HepG2 (cell line): ENCODE results near the gene NAGK. TPM values are rescaled to one million over a fixed set of nuclear protein-coding genes. Genes with fewer than 3 reads are reported as not detected.

ENCODE experiments used
- AKAP8 ChIP-seq: sonication (generic); formaldehyde crosslinking; IDR thresholded peaks from 2 replicates; pipeline ENCODE4 v1.5.1; 2020; ENCODE audit warnings: mild to moderate bottlenecking, missing genetic modification reagents
- ARHGAP35 ChIP-seq: sonication (generic); formaldehyde crosslinking; IDR thresholded peaks from 2 replicates; pipeline ENCODE4 v1.9.0; 2022; ENCODE audit warnings: mild to moderate bottlenecking, inconsistent platforms, moderate library complexity, missing genetic modification reagents, borderline replicate concordance
- BRF2 ChIP-seq: sonication (generic); formaldehyde crosslinking; IDR thresholded peaks from 2 replicates; pipeline ENCODE4 v1.8.1; 2022; ENCODE audit warnings: mild to moderate bottlenecking, missing genetic modification reagents
- DPF2 ChIP-seq: sonication (generic); formaldehyde crosslinking; IDR thresholded peaks from 2 replicates; pipeline ENCODE4 v1.4.0; 2020; ENCODE audit warnings: mild to moderate bottlenecking, low read depth, missing genetic modification reagents, borderline replicate concordance
- DR1 ChIP-seq: sonication (generic); formaldehyde crosslinking; IDR thresholded peaks from 2 replicates; pipeline ENCODE4 v1.8.0; 2021; ENCODE audit warnings: mild to moderate bottlenecking, missing genetic modification reagents, inconsistent platforms
- FLYWCH1 ChIP-seq: sonication (generic); formaldehyde crosslinking; IDR thresholded peaks from 2 replicates; pipeline ENCODE4 v1.8.1; 2023; ENCODE audit warnings: mild to moderate bottlenecking, missing genetic modification reagents
- FOXA1 ChIP-seq, 2 experiments: fragments of 450-650 bp in 1 of 2; sonication (generic) in 1 of 2; formaldehyde crosslinking in 1 of 2; IDR thresholded peaks; 2 replicates each; pipeline versions ENCODE4 v1.4.0 to v1.6.1; 2016 to 2020; ENCODE audit warnings: missing genetic modification reagents in 1 of 2
- JARID2 ChIP-seq: sonication (generic); formaldehyde crosslinking; IDR thresholded peaks from 2 replicates; pipeline ENCODE4 v1.8.1; 2023; ENCODE audit warnings: missing genetic modification reagents, inconsistent platforms; ENCODE audit not compliant: insufficient replicate concordance
- KAT8 ChIP-seq: IDR thresholded peaks from 2 replicates; pipeline ENCODE4 v1.6.1; 2016; ENCODE audit warnings: missing genetic modification reagents, missing compliant biosample characterization
- KLF6 ChIP-seq: IDR thresholded peaks from 2 replicates; pipeline ENCODE4 v1.8.0; 2016; ENCODE audit warnings: missing biosample characterization, missing genetic modification reagents
- NFE2L1 ChIP-seq: sonication (generic); formaldehyde crosslinking; IDR thresholded peaks from 2 replicates; pipeline ENCODE4 v1.4.0; 2020; ENCODE audit warnings: missing genetic modification reagents, mild to moderate bottlenecking, borderline replicate concordance
- PHF5A ChIP-seq: IDR thresholded peaks from one replicate; pipeline ENCODE4 v1.6.1; 2018; ENCODE audit warnings: low read depth, missing genetic modification reagents; ENCODE audit not compliant: unreplicated experiment
- SUZ12 ChIP-seq: fragments of 150-350 bp; IDR thresholded peaks from 2 replicates; pipeline ENCODE4 v1.6.1; 2014; ENCODE audit warnings: low read depth, low read length
- TCF7L2 ChIP-seq: IDR thresholded peaks from 2 replicates; pipeline ENCODE4 v1.6.1; 2011; ENCODE audit warnings: mild to moderate bottlenecking, low read depth, low read length, moderate library complexity
- ZBED4 ChIP-seq: sonication (generic); formaldehyde crosslinking; IDR thresholded peaks from 2 replicates; pipeline ENCODE4 v1.4.0; 2020; ENCODE audit warnings: missing genetic modification reagents, borderline replicate concordance
- ZFP37 ChIP-seq: sonication (generic); formaldehyde crosslinking; IDR thresholded peaks from 2 replicates; pipeline ENCODE4 v1.4.0; 2020; ENCODE audit warnings: missing genetic modification reagents, borderline replicate concordance
- ZNF431 ChIP-seq: sonication (generic); formaldehyde crosslinking; IDR thresholded peaks from 2 replicates; pipeline ENCODE4 v1.9.0; 2022; ENCODE audit warnings: missing genetic modification reagents, low read depth, mild to moderate bottlenecking, borderline replicate concordance
- ZNF557 ChIP-seq: sonication (generic); formaldehyde crosslinking; IDR thresholded peaks from 2 replicates; pipeline ENCODE4 v1.4.0; 2020; ENCODE audit warnings: missing genetic modification reagents
- ZNF776 ChIP-seq: sonication (generic); formaldehyde crosslinking; IDR thresholded peaks from 2 replicates; pipeline ENCODE4 v1.4.0; 2020; ENCODE audit warnings: mild to moderate bottlenecking, missing genetic modification reagents
- ZSCAN12 ChIP-seq: sonication (generic); formaldehyde crosslinking; IDR thresholded peaks from 2 replicates; pipeline ENCODE4 v1.9.0; 2021; ENCODE audit warnings: mild to moderate bottlenecking, missing genetic modification reagents
- polyA plus RNA-seq, 8 experiments: library from polyadenylated mRNA; depleted of rRNA in 3 of 8; stranded (reverse) in 7 of 8; unstranded in 1 of 8; fragments of >200 nt; fragmentation: Illumina TruSeq in 4 of 8; extraction: Trizol in 4 of 8; gene quantifications; 2 replicates each; pipeline versions ENCODE4 v1.2.1 to v1.2.3, GENCODE V29; 2011 to 2016; ENCODE audit warnings: low read depth in 4 of 8, missing spikeins in 1 of 8, mixed read lengths in 1 of 8; ENCODE audit not compliant: insufficient read depth in 1 of 8
- total RNA-seq, 5 experiments: library from RNA; depleted of rRNA; stranded (reverse); fragments of >200 nt; fragmentation: Illumina TruSeq; extraction: Trizol; gene quantifications; 2 replicates each; pipeline ENCODE4 v1.2.3, GENCODE V29; 2016; ENCODE audit warnings: low read depth in 1 of 5
- TF ChIP-seq, protein P1 (sequence below): sonication (generic); formaldehyde crosslinking; IDR thresholded peaks from 2 replicates; pipeline ENCODE4 v1.5.1; 2020; ENCODE audit warnings: missing genetic modification reagents, mild to moderate bottlenecking, borderline replicate concordance

The NAGK gene
- total and polyA plus RNA-seq, 2 of the 13 experiments (the other 11 are each of a cell fraction or from before 2014, with no cell fraction given), result 24.4 to 35.2 TPM

DNA sequence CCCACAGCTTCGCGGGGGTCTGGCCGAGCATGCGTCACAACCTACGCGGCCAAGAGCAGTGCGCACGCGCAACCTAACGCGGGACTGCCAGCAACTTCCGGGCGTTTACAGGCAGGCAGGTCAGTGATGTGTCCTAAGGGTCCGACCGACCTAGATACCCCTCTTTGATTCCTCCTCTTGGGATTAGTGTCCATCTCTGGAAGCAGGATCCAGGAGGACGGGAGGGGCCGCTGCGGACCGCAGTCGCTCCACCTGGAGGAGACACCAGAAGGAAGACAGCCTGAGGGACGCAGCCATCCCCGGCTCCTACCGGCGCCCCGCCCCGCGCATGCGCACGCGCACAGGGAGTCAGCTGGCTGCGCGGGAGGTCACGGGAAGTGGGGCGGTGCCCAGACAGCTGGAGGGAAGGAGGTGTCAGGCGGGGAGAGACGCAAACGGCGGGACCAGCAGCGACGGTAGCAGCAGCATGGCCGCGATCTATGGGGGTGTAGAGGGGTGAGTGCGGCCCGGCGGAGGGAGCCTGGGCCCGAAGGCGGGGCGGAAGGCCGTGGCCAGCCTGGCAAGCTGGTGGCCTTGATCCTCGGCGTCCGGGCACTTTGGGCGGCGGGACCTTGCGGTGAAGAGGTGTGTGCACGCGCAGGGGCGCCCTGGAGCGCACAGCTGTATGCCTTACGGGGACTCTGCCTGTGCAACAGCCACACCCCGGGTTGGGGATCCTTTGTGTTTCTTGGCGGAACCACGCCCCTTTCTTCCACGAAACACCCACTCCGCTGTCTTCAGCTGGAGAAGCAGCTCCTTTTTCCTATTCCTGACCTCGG, at the start of gene NAGK (continued):
- TF ChIP-seq FOXA1 (IDR thresholded peaks at IDR 0.05) (no peak), FOXA1 (CRISPR knock-in tag; IDR thresholded peaks at IDR 0.05) (peak; percentile 32), PHF5A (CRISPR knock-in tag) (peak; percentile 97), AKAP8 (CRISPR knock-in tag) (no peak; the same call in none of the 2 replicates), ZNF557 (CRISPR knock-in tag) (peak; percentile 58; the same call in 1 of the 2 replicates), FLYWCH1 (CRISPR knock-in tag) (peak; percentile 84; the same call in 1 of the 2 replicates), KLF6 (peak; percentile 94), KAT8 (peak; percentile 97), ZNF431 (peak; percentile 90), DPF2 (CRISPR knock-in tag) (no peak), SUZ12 (peak; percentile 27; the same call in 1 of the 2 replicates), TCF7L2 (no peak), ARHGAP35 (CRISPR knock-in tag) (peak; percentile 96), NFE2L1 (CRISPR knock-in tag) (no peak), JARID2 (CRISPR knock-in tag) (peak; percentile 93), BRF2 (CRISPR knock-in tag) (peak; percentile 88), ZSCAN12 (CRISPR knock-in tag) (peak; percentile 59; the same call in 1 of the 2 replicates), ZBED4 (peak; percentile 81), ZNF776 (CRISPR knock-in tag) (peak; percentile 91), DR1 (peak; percentile 87), ZFP37 (CRISPR knock-in tag) (peak; percentile 97)
- TF ChIP-seq, protein P1, sequence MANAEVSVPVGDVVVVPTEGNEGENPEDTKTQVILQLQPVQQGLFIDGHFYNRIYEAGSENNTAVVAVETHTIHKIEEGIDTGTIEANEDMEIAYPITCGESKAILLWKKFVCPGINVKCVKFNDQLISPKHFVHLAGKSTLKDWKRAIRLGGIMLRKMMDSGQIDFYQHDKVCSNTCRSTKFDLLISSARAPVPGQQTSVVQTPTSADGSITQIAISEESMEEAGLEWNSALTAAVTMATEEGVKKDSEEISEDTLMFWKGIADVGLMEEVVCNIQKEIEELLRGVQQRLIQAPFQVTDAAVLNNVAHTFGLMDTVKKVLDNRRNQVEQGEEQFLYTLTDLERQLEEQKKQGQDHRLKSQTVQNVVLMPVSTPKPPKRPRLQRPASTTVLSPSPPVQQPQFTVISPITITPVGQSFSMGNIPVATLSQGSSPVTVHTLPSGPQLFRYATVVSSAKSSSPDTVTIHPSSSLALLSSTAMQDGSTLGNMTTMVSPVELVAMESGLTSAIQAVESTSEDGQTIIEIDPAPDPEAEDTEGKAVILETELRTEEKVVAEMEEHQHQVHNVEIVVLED (CRISPR knock-in tag), result peak; percentile 94
